Iris pigment epithelial cell (primary cell): ENCODE results near the gene CLP1.

ENCODE experiments used
- DNase-seq: peaks from one replicate; pipeline ENCODE4 v3.0.0-alpha.2; 2011; ENCODE audit warnings: low read depth

CLP1 gene

DNA sequence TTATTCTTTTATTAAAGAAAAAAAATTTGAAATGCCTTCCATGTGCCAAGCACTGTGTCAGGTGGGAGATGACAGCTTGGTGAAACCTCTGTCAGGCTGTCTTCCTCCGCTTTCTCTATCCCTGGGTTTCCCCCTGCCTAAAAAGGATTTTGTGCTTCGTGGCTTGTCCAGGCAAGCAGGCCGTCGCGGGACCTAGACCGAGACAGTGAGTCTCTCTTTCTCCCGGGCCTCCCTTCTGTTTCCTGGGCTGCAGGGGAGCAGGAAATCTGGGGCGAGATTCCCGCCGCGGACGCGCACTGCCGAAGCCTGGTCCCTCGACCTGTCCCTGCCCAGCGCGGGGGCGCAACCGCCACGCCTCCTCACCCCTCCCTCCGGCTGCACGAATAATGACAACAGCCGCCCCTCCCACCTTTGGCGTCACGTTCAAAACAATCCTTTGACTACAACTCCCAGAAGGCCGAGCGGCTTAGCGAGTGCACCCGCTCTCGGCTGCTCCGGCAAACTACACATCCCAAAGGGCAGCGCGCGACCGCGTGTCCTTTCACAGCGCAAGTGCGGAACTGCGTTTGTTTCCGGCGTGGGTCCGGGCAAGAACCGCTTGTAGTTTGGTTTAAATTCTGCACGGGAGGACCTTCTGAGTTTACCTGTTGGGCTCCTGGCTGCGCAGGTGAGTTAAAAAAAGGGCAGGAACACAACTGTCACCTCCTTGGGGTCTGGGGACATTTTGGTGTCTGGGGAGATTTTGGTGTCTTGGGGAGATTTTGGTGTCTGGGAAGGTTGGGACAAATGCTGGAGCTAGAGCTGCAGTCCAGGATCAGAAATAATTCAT is at the start of gene CLP1:
TSS of gene CLP1 (plus strand) at position 569 of the 829 bp plus-strand sequence. CDS start 1,715 bp downstream, outside the sequence.
- peak; percentile 99 for DNase-seq

DNA sequence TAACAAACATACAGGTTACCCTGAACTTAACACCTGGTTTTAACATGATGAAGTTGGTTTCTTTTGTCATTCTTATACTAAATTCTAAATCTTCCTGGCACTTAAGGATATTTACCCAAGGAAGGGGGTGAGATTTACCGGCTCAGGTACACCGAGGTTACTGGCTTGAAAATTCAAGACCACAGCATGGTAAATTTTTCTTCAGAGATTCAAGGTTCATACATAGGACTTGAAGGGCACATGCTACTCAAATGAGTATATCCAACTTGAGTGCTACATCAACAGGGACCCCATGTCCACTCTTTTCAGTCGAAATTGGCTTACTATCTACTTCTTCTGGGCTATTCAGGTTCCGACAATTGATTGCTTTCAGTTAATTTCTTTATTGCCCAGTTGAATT is 47.4 kb upstream of the CLP1 start:
- DNase-seq = no peak

DNA sequence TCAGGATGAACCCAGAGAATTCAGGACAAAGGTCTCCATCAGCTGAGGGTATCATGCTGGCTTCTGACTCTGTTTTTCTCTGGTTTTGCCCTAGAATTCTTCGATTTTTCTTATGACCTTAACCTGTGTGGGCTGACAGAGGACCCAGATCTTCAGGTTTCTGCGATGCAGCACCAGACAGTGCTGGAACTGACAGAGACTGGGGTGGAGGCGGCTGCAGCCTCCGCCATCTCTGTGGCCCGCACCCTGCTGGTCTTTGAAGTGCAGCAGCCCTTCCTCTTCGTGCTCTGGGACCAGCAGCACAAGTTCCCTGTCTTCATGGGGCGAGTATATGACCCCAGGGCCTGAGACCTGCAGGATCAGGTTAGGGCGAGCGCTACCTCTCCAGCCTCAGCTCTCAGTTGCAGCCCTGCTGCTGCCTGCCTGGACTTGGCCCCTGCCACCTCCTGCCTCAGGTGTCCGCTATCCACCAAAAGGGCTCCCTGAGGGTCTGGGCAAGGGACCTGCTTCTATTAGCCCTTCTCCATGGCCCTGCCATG is 43.3 kb upstream of the CLP1 start:
- no peak for DNase-seq

DNA sequence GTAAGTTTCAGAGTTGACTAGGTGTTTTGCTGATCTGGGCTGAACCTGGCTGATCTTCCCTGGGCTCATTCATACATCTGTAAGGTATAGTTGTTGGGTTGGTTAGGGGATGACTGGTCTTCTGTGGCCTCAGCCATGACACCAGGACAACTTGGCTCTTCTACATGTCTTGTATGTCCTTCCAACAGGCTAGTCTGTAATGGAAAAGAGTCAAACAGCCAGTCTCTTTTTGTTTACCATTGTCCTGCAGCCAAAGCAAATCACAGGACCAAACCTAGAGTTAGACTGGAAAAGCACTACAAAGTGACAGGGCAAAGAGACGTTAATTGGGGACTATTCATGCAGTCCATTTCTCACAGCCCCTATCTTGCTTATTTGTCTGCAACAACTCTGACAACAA is 42.3 kb upstream of the CLP1 start:
- DNase-seq = no peak

DNA sequence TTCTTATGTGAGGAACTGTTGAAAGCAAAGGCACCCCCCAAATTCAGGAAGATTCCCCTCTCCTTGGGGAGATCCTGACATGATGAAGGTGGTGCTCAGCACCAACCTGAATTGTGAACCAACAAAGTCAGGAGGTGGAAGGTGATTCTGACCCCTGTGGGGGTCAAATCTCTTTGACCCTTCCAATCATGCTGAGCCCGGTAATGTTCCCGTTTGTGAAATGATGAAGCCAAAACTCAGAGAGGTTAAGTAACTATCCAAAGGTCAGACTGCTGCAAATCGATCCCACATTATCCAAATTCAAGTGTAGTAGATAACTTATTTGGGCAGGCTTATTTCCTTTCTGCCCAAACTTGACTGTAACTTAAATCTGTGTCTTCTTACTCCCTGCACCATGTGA is 41.0 kb upstream of the CLP1 start:
- no peak for DNase-seq

DNA sequence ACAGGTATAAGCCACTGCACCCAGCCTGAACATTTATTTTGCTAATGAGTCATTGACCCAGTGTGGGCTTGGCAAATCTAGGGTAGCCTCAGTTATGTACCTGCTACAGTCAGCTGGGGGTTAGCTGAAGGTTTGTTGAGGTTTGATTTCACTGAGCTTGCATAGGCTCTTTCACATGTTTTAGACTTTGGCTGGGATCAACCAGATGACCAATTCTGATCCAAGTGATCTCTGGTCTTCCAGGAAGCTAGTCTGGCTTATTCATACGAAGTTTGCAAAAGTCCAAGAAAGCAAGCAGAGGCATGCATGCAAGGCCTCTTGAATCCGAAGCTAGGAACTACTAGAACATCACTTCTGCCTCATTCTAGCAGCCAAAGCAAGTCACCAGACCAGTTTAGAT is 39.1 kb upstream of the CLP1 start:
- no peak for DNase-seq

GRCh38 chr11:57619331-57619730 is 38.2 kb upstream of the CLP1 start:
- no peak for DNase-seq

- DNase-seq = no peak
Observed at GRCh38 chr11:57620467-57620866, 37.1 kb upstream of the CLP1 start.

- no peak for DNase-seq
Observed at GRCh38 chr11:57622263-57622662, 35.3 kb upstream of the CLP1 start.

DNA sequence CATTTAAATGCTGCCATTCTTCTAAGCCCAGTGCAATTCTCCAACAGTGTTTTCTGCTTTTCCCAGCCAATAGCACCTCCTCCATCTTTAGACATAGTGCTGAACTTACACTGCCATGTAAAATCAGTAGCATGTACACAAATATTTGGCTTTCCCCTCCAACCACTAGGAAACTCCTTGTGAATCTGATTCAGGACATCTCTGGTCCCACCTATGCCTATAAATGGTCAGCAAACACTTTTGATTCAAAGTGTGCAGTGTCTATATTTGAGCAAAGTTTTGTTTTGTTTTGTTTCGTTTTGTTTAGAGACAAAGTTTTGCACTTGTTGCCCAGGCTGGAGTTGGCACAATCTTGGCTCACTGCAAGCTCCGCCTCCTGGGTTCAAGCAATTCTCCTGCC is 32.7 kb upstream of the CLP1 start:
- no peak for DNase-seq

- DNase-seq = no peak
Observed at GRCh38 chr11:57626895-57627294, 30.7 kb upstream of the CLP1 start.

DNA sequence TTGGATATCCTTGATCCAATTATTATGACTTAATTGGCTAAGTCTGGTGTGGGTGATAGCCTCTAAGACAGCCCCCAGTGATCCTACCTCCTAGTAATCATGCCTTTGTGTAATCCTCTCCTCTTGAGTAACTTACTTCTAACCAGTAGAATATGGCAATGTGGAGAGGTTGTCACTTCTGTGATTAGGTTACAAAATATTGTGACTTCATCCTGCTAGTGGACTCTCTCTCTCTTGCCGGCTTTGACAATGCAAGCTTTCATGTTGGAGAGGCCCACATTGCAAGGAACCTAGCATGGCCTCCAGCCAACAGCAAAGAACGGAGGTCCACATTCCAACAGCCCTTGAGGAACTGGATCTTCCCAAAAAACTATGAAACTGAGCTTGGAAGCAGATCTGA is 27.4 kb upstream of the CLP1 start:
- DNase-seq = no peak

GRCh38 chr11:57632116-57632515 is 25.4 kb upstream of the CLP1 start:
- DNase-seq = no peak

GRCh38 chr11:57633394-57634070 is 24.0 kb upstream of the CLP1 start:
- DNase-seq = no peak

DNA sequence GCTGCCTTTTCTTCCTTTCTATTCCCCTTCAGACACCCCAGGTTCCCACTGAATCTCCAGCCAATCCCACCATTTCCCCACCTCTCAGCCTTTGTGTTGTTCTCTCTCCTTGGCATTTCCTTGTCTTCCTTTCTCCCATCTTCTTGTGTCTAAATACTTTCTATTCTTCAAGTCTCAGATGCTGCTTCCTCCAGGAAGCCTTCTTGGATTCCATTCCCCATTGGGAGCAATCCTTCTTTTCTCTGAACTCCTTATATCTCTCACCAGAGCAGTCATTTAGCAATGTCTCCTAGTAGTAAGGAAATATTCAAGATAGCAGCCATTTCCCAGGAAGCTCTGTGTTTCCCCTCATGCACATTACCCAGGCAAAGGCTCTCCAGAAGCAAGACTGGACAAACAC is 23.3 kb upstream of the CLP1 start:
- DNase-seq = no peak

GRCh38 chr11:57635246-57635645 is 22.3 kb upstream of the CLP1 start:
- DNase-seq = no peak

GRCh38 chr11:57637626-57638004 is 19.9 kb upstream of the CLP1 start:
- DNase-seq = no peak

DNA sequence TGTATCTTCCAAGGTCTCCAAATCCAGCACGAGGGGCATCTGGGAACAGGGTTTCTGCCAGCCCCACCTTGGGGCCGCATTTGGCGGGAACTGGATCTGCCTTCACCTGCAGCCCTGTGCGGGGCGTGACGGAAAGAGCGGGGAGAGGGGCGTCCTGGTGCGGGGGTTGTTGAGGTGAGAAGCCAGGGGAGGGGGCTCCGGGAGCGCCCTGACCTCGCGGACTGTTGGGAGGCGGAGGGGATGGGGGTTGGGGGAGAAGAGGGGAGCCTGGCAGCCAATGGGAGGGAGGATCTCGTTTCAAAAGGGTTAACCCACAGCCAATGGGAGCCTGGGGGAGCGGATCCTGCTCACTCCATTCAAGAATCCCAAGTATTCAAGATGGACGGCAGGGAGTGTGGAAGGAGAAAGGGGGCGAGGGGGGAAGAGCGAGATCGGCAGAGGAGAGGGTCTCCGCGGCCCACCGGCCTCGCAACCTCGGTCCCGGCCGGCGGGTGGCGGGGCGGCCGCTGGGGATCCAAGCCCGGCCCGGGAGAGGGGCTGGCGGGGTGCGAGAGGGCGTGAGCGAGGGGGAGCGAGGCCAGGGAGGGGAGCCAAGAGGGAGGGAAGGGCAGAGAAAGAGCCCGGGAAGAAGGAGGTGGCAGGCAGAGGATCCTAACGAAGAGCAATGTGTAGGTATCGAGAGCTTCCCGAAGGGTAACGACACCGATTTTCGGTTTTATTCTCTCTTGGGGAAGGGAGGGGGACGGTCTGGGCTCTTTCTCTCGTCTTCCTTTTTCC is 19.4 kb upstream of the CLP1 start:
- peak; percentile 89 for DNase-seq

- no peak for DNase-seq
Observed at GRCh38 chr11:57638811-57639320, 18.7 kb upstream of the CLP1 start.

DNA sequence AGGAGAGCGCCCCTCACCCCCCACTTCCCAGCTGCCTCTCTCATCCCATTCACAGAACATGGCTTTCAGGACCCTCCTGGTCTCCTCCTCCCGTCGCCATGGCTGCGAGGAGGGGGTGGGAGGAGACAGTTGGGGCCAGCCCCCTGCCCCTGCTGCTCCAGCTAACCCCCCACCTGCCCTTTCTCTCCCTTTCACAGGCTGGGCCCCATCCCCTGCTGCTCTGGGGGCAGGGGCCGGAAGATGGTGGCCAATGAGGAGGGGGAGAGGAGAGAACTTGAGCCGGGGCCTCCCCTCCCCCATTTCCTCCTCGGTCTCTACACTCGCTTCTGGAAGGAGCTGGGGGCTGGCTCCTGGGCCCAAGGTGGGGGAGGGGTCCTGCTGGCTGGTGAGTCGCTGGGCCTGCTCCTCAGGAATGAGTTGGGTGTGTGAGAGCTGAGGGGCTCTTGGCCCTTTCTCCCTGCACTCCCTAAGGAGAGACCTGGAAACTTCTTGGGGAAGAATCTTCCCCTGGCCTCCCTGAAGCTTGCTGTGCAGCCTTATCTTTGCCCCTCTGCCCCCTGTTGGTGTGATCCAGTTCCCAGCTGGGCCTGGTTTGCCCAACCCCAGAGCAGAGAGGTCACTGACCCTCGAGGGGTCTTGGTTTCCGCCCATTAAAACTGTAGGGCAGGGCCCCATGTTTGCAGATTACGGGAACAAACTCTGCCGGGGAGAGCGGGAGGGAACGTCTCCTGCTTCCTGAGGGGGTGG is 18.1 kb upstream of the CLP1 start:
- peak; percentile 49 for DNase-seq

GRCh38 chr11:57640068-57640800 is 17.3 kb upstream of the CLP1 start:
- DNase-seq = no peak
